ENCODE measurements around the gene ACTR6. TPM values are rescaled to one million over a fixed set of nuclear protein-coding genes. Genes with fewer than 3 reads are reported as not detected.

The ACTR6 gene
- polyA plus RNA-seq, 1 donor (not counting 4 experiments of a cell fraction or from before 2014, with no cell fraction given): 33.1 TPM

DNA sequence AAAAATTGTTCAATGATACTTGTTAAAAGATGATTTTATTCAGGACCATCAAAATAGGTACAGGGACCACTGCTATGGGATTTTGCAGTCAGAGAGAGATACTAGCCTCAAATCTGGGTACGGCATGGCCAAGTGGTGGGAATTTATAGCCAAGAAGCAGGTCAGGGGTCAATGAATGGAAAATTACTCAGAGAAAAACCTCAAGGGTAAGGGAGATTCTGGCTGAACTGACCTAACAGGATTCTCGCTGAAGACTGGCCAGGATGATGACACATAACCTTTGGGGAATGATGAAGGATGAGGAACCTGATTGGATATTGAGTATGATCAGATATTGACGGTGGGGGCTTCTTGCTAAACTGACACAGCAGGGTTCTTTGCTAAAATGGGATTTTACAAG is 33.6 kb downstream of the ACTR6 start:
- no peak overlapping the region for H2AFZ ChIP-seq (ENCODE audit: control insufficient read depth, low read length)
- H3K9ac ChIP-seq (ENCODE audit: control insufficient read depth, extremely low read depth, insufficient read depth, low read length): no peak overlapping the region
- H3K9me1 ChIP-seq (ENCODE audit: control insufficient read depth, extremely low read depth, insufficient read depth, low read length): no peaks in the 10 kb centered on the region
- H3K9me3 ChIP-seq (ENCODE audit: control insufficient read depth, low read depth, low read length): no peaks in the 10 kb centered on the region
- no peak overlapping the region for H3K4me3 ChIP-seq (ENCODE audit: control insufficient read depth in 2 of 3, extremely low read depth in 1 of 3, insufficient read depth in 2 of 3, low read depth in 1 of 3, low read length in 3 of 3)
- dilution Hi-C loops (cut with MboI; ENCODE audit: extremely low pct_ligation_motif_present, low sequenced_read_pairs): no loop called here
- no peak overlapping the region for H3K27ac ChIP-seq (ENCODE audit: control insufficient read depth, insufficient read depth, low read length)
- no peaks in the 10 kb centered on the region for H3K27me3 ChIP-seq (ENCODE audit: control insufficient read depth, extremely low read depth, insufficient read depth, low read length)
- DNase-seq (ENCODE audit: low read depth, low spot score): no peak
- no peak for FAIRE-seq
- H3K4me2 ChIP-seq (ENCODE audit: control insufficient read depth, extremely low read depth, insufficient read depth, low read depth, low read length): no peak overlapping the region
- no peaks in the 10 kb centered on the region for H3K36me3 ChIP-seq (ENCODE audit: control insufficient read depth in 2 of 2, extremely low read depth in 1 of 2, insufficient read depth in 2 of 2, low read length in 2 of 2)
- H3K79me2 ChIP-seq (ENCODE audit: control insufficient read depth, insufficient read depth, low read length): no peaks in the 10 kb centered on the region
- TF ChIP-seq EZH2 (IDR thresholded peaks at IDR 0.05; ENCODE audit: low read length): no peak
- TF ChIP-seq, protein P1, sequence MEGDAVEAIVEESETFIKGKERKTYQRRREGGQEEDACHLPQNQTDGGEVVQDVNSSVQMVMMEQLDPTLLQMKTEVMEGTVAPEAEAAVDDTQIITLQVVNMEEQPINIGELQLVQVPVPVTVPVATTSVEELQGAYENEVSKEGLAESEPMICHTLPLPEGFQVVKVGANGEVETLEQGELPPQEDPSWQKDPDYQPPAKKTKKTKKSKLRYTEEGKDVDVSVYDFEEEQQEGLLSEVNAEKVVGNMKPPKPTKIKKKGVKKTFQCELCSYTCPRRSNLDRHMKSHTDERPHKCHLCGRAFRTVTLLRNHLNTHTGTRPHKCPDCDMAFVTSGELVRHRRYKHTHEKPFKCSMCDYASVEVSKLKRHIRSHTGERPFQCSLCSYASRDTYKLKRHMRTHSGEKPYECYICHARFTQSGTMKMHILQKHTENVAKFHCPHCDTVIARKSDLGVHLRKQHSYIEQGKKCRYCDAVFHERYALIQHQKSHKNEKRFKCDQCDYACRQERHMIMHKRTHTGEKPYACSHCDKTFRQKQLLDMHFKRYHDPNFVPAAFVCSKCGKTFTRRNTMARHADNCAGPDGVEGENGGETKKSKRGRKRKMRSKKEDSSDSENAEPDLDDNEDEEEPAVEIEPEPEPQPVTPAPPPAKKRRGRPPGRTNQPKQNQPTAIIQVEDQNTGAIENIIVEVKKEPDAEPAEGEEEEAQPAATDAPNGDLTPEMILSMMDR (optimal IDR thresholded peaks at IDR 0.05 in 1 of 3, IDR thresholded peaks at IDR 0.05 in 1 of 3, conservative IDR thresholded peaks at IDR 0.05 in 1 of 3; ENCODE audit: extremely low read depth in 1 of 3, insufficient read depth in 2 of 3, low read length in 3 of 3): no peak
- no peaks in the 10 kb centered on the region for H4K20me1 ChIP-seq (ENCODE audit: control insufficient read depth, extremely low read depth, insufficient read depth, low read length)
- peaks cover 15% of the 10 kb centered on the region for H3K4me1 ChIP-seq (ENCODE audit: control insufficient read depth, extremely low read depth, insufficient read depth, low read length)

DNA sequence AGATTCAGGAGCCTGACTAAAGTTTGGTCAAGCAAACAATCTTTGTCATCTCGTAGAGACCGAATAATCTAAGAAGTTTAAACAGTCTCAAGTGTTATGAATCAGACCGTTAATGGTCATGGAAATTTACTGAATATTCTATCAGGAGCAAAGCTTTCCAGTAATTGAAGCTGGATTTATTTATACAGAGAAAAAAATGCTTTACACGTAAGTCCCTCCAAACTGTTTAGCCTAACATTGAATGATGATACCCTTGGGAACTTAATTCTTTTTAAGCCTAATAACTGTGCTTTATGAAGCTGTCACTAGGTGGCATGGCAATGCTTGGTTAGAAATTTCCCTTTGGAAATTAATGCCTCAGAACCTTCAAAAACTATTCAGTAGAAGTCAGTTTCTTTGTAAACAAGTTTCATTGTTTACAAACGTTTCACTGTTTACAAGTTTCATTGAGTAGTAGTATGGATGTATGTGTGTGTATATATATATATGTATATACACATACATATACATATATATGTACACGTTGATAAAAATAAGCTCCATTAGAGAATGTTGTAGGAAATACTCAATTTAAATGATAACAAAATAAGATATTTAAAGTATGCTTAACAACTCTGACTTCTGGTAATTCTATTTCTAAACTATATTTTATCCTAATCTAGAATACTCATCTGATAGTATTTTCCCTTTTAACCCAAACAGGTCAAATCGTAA is 34.1 kb downstream of the ACTR6 start:
- Histone ChIP-seq H3K79me2 (ENCODE audit: control insufficient read depth, insufficient read depth, low read length) (no peaks in the 10 kb centered on the region), H3K9me3 (ENCODE audit: control insufficient read depth, low read depth, low read length) (no peaks in the 10 kb centered on the region), H3K36me3 (ENCODE audit: control insufficient read depth in 2 of 2, extremely low read depth in 1 of 2, insufficient read depth in 2 of 2, low read length in 2 of 2) (no peaks in the 10 kb centered on the region), H3K9me1 (ENCODE audit: control insufficient read depth, extremely low read depth, insufficient read depth, low read length) (no peaks in the 10 kb centered on the region), H4K20me1 (ENCODE audit: control insufficient read depth, extremely low read depth, insufficient read depth, low read length) (no peaks in the 10 kb centered on the region), H3K4me2 (ENCODE audit: control insufficient read depth, extremely low read depth, insufficient read depth, low read depth, low read length) (no peak overlapping the region), H2AFZ (ENCODE audit: control insufficient read depth, low read length) (no peak overlapping the region), H3K27me3 (ENCODE audit: control insufficient read depth, extremely low read depth, insufficient read depth, low read length) (no peaks in the 10 kb centered on the region), H3K27ac (ENCODE audit: control insufficient read depth, insufficient read depth, low read length) (no peak overlapping the region), H3K4me1 (ENCODE audit: control insufficient read depth, extremely low read depth, insufficient read depth, low read length) (peaks cover 9% of the 10 kb centered on the region), H3K4me3 (ENCODE audit: control insufficient read depth in 2 of 3, extremely low read depth in 1 of 3, insufficient read depth in 2 of 3, low read depth in 1 of 3, low read length in 3 of 3) (no peak overlapping the region), H3K9ac (ENCODE audit: control insufficient read depth, extremely low read depth, insufficient read depth, low read length) (no peak overlapping the region)
- no peak for TF ChIP-seq EZH2 (IDR thresholded peaks at IDR 0.05; ENCODE audit: low read length)
- TF ChIP-seq, protein P1 (optimal IDR thresholded peaks at IDR 0.05 in 1 of 3, IDR thresholded peaks at IDR 0.05 in 1 of 3, conservative IDR thresholded peaks at IDR 0.05 in 1 of 3; ENCODE audit: extremely low read depth in 1 of 3, insufficient read depth in 2 of 3, low read length in 3 of 3): peak in 2 of 3 experiments; percentile 40 to 64
- dilution Hi-C loops (cut with MboI; ENCODE audit: extremely low pct_ligation_motif_present, low sequenced_read_pairs): no loop called here
- FAIRE-seq: no peak
- no peak for DNase-seq (ENCODE audit: low read depth, low spot score)
